ENCODE measurements around the gene KAT6B. TPM values are rescaled to one million over a fixed set of nuclear protein-coding genes. Genes with fewer than 3 reads are reported as not detected.
"Not testable (repeated sequence)": the region's sequence is repeated elsewhere in the genome, so short reads cannot be mapped to it uniquely, and the experiment has no call there.

KAT6B gene
- 10 to 100 TPM; 41.7 to 49.7 (median 47.0) TPM for polyA plus RNA-seq (ENCODE audit: insufficient read length in 3 of 3)
- long read RNA-seq, donor 1, full-length matches to known transcripts: 5 of 33 reads
- long read RNA-seq, donor 1, partial matches to known transcripts: 28 of 33 reads
- long read RNA-seq, donor 1, other reads (novel, unspliced or antisense): 0 of 33 reads
- long read RNA-seq, donor 2, partial matches to known transcripts: 0 of 1 reads
- long read RNA-seq, donor 2, other reads (novel, unspliced or antisense): 0 of 1 reads
- long read RNA-seq, donor 3, full-length matches to known transcripts: 1 of 11 reads
- long read RNA-seq, donor 3, partial matches to known transcripts: 10 of 11 reads
- long read RNA-seq, donor 3, other reads (novel, unspliced or antisense): 0 of 11 reads
- long read RNA-seq, donor 4, partial matches to known transcripts: 15 of 16 reads
- long read RNA-seq, donor 4, other reads (novel, unspliced or antisense): 0 of 16 reads
- long read RNA-seq, donor 5, partial matches to known transcripts: 0 of 2 reads
- long read RNA-seq, donor 5, other reads (novel, unspliced or antisense): 0 of 2 reads
- long read RNA-seq, donor 6, full-length matches to known transcripts: 7 of 35 reads
- long read RNA-seq, donor 6, partial matches to known transcripts: 28 of 35 reads
- long read RNA-seq, donor 6, other reads (novel, unspliced or antisense): 0 of 35 reads
- long read RNA-seq, donor 7, full-length matches to known transcripts: 8 of 24 reads
- long read RNA-seq, donor 7, partial matches to known transcripts: 16 of 24 reads
- long read RNA-seq, donor 7, other reads (novel, unspliced or antisense): 0 of 24 reads
- long read RNA-seq, donor 8, full-length matches to known transcripts: 4 of 4 reads
- long read RNA-seq, donor 8, partial matches to known transcripts: 0 of 4 reads
- long read RNA-seq, donor 8, other reads (novel, unspliced or antisense): 0 of 4 reads
- long read RNA-seq, donor 9, full-length matches to known transcripts: 3 of 46 reads
- long read RNA-seq, donor 9, partial matches to known transcripts: 43 of 46 reads
- long read RNA-seq, donor 9, other reads (novel, unspliced or antisense): 0 of 46 reads
- long read RNA-seq, donor 10, partial matches to known transcripts: 9 of 15 reads
- long read RNA-seq, donor 10, other reads (novel, unspliced or antisense): 0 of 15 reads
- long read RNA-seq, donor 11, transcript KAT6B-229 (3 exons, 3,594 nt): major isoform, 7 of 8 reads
- long read RNA-seq, donor 11, partial matches to known transcripts: 0 of 8 reads
- long read RNA-seq, donor 11, other reads (novel, unspliced or antisense): 0 of 8 reads
- long read RNA-seq, donor 12, full-length matches to known transcripts: 12 of 26 reads
- long read RNA-seq, donor 12, partial matches to known transcripts: 14 of 26 reads
- long read RNA-seq, donor 12, other reads (novel, unspliced or antisense): 0 of 26 reads
- long read RNA-seq, donor 13, full-length matches to known transcripts: 4 of 20 reads
- long read RNA-seq, donor 13, partial matches to known transcripts: 16 of 20 reads
- long read RNA-seq, donor 13, other reads (novel, unspliced or antisense): 0 of 20 reads
- long read RNA-seq, donor 14: 0 reads
- long read RNA-seq, donor 15, full-length matches to known transcripts: 1 of 14 reads
- long read RNA-seq, donor 15, partial matches to known transcripts: 13 of 14 reads
- long read RNA-seq, donor 15, other reads (novel, unspliced or antisense): 0 of 14 reads
- long read RNA-seq, donor 16, full-length matches to known transcripts: 4 of 12 reads
- long read RNA-seq, donor 16, partial matches to known transcripts: 8 of 12 reads
- long read RNA-seq, donor 16, other reads (novel, unspliced or antisense): 0 of 12 reads

GRCh38 chr10:74826142-74827044 is at the start of gene KAT6B:
Gene KAT6B (plus strand): TSS chr10:74826600. CDS start chr10:74842858, 16,258 bp downstream.
- DNase-seq: peak; percentile 100

- peak; percentile 30 for DNase-seq
These were observed 47.8 kb upstream of the KAT6B start for GRCh38 chr10:74778436-74779094.

GRCh38 chr10:74781870-74782269 is 44.5 kb upstream of the KAT6B start:
- not testable (repeated sequence) for DNase-seq

GRCh38 chr10:74784462-74784861 is 41.9 kb upstream of the KAT6B start:
- DNase-seq: no peak

- DNase-seq: no peak
These were observed 40.3 kb upstream of the KAT6B start for GRCh38 chr10:74786126-74786525.

GRCh38 chr10:74787457-74787856 is 38.9 kb upstream of the KAT6B start:
- no peak for DNase-seq

- not testable (repeated sequence) for DNase-seq
These were observed 34.4 kb upstream of the KAT6B start for GRCh38 chr10:74791979-74792378.

GRCh38 chr10:74792726-74793125 is 33.7 kb upstream of the KAT6B start:
- DNase-seq: no peak

GRCh38 chr10:74793240-74793639 is 33.2 kb upstream of the KAT6B start:
- not testable (repeated sequence) for DNase-seq

GRCh38 chr10:74794531-74794930 is 31.9 kb upstream of the KAT6B start:
- DNase-seq: no peak

- no peak for DNase-seq
These were observed 28.9 kb upstream of the KAT6B start for GRCh38 chr10:74797550-74797949.

GRCh38 chr10:74799721-74800221 is 26.6 kb upstream of the KAT6B start:
- DNase-seq: peak; percentile 49

GRCh38 chr10:74801447-74801846 is 25.0 kb upstream of the KAT6B start:
- DNase-seq: no peak

- no peak for DNase-seq
These were observed 17.9 kb upstream of the KAT6B start for GRCh38 chr10:74808501-74808900.

GRCh38 chr10:74810087-74810486 is 16.3 kb upstream of the KAT6B start:
- no peak for DNase-seq

- DNase-seq: no peak
These were observed 12.8 kb upstream of the KAT6B start for GRCh38 chr10:74813381-74814259.

GRCh38 chr10:74814797-74815196 is 11.6 kb upstream of the KAT6B start:
- no peak for DNase-seq
